HFFc6 (cell line): Measurements from ENCODE around the gene AUTS2. TPM values are rescaled to one million over a fixed set of nuclear protein-coding genes. Genes with fewer than 3 reads are reported as not detected.

Experiments
- DNase-seq: peaks from one replicate; pipeline ENCODE4 v3.0.0-alpha.2; 2018
- H3K27ac Mint-ChIP-seq: 2 replicates; pipeline ENCODE4 v1.8.0; 2020; ENCODE audit warnings: mild to moderate bottlenecking, mixed read lengths
- H3K27me3 Mint-ChIP-seq: 2 replicates; pipeline ENCODE4 v1.8.0; 2021; ENCODE audit warnings: mild to moderate bottlenecking, moderate library complexity, mixed read lengths; ENCODE audit not compliant: insufficient read depth
- H3K36me3 Mint-ChIP-seq: 2 replicates; pipeline ENCODE4 v1.8.0; 2021; ENCODE audit warnings: low read depth, mixed read lengths
- H3K4me1 Mint-ChIP-seq: 2 replicates; pipeline ENCODE4 v1.8.0; 2020; ENCODE audit warnings: low read depth, mixed read lengths
- H3K4me3 Mint-ChIP-seq: 2 replicates; pipeline ENCODE4 v1.8.0; 2020; ENCODE audit warnings: mild to moderate bottlenecking, moderate library complexity, mixed read lengths
- H3K9me3 Mint-ChIP-seq: 2 replicates; pipeline ENCODE4 v1.8.0; 2020; ENCODE audit warnings: mild to moderate bottlenecking, mixed read lengths
- total RNA-seq, 6 experiments: library from RNA; stranded (reverse); fragmentation: NEBNext Ultra II Directional; extraction: Animal tissue kit (Norgen Biotek cat#: 25700); gene quantifications; 2 replicates in 1 of 6; 3 replicates in 5 of 6; pipeline ENCODE4 v1.2.3, GENCODE V29; 2021
- TF ChIP-seq, protein P1 (sequence below): fragments of 200-600 bp; sonication (generic); IDR thresholded peaks from 2 replicates; pipeline ENCODE4 v1.5.0; 2021; ENCODE audit warnings: antibody characterized with exemption, mild to moderate bottlenecking

The AUTS2 gene
- total RNA-seq, 6 experiments from 2014 or later = 0.02 to 0.19 (median 0.16) TPM; not detected in 2

DNA sequence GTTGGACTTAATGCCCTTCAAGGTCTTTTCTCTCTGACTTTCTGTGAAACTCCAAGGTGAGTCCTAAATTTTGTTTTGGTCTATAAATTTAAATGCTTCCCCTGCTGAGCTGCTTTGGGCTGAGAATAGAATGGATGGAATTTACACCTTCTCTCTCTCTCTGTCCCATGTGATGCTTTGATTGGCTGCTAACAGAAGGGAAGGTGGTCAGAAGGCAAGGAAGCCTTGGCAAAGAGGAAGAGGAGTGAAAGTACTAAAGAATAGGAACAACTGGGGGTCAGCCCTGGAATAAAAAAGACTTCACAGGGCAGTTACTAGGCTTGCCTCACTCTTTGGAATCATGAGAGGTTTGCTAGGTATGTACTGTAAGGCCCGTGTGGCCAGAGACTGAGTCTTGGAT, 260.2 kb downstream of the AUTS2 start:
- Mint-ChIP-seq H3K36me3 (no peaks in the 10 kb centered on the region), H3K4me1 (no peaks in the 10 kb centered on the region), H3K27me3 (no peaks in the 10 kb centered on the region; the same call in 1 of the 2 replicates), H3K4me3 (no peak overlapping the region), H3K9me3 (peaks cover 43% of the 10 kb centered on the region), H3K27ac (no peak overlapping the region)
- no peak for DNase-seq
- TF ChIP-seq, protein P1, sequence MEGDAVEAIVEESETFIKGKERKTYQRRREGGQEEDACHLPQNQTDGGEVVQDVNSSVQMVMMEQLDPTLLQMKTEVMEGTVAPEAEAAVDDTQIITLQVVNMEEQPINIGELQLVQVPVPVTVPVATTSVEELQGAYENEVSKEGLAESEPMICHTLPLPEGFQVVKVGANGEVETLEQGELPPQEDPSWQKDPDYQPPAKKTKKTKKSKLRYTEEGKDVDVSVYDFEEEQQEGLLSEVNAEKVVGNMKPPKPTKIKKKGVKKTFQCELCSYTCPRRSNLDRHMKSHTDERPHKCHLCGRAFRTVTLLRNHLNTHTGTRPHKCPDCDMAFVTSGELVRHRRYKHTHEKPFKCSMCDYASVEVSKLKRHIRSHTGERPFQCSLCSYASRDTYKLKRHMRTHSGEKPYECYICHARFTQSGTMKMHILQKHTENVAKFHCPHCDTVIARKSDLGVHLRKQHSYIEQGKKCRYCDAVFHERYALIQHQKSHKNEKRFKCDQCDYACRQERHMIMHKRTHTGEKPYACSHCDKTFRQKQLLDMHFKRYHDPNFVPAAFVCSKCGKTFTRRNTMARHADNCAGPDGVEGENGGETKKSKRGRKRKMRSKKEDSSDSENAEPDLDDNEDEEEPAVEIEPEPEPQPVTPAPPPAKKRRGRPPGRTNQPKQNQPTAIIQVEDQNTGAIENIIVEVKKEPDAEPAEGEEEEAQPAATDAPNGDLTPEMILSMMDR = no peak

DNA sequence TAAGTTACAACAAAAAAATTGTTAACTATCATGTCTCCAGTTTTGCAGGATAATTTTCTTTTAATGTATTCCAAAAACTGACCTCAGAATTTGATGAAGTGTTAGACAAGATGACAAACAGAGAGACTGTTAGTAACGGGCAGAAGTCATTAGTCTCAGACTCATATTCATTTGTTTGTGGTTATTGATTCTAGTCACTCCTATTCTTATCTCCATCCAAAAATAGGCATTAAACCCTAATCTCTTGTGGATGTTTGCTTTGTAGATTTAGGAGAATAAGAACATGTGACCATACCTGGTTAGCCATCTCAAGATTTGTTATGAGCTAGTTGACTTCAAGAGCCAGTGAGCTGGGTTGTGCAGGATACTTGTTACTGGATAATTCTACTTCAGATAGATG, 261.1 kb downstream of the AUTS2 start:
- H3K27ac Mint-ChIP-seq = no peak overlapping the region
- H3K36me3 Mint-ChIP-seq = no peaks in the 10 kb centered on the region
- H3K27me3 Mint-ChIP-seq = no peaks in the 10 kb centered on the region; the same call in 1 of the 2 replicates
- TF ChIP-seq, protein P1 = no peak
- no peak overlapping the region for H3K4me3 Mint-ChIP-seq
- DNase-seq = no peak
- peaks cover 42% of the 10 kb centered on the region for H3K9me3 Mint-ChIP-seq
- H3K4me1 Mint-ChIP-seq = no peaks in the 10 kb centered on the region

DNA sequence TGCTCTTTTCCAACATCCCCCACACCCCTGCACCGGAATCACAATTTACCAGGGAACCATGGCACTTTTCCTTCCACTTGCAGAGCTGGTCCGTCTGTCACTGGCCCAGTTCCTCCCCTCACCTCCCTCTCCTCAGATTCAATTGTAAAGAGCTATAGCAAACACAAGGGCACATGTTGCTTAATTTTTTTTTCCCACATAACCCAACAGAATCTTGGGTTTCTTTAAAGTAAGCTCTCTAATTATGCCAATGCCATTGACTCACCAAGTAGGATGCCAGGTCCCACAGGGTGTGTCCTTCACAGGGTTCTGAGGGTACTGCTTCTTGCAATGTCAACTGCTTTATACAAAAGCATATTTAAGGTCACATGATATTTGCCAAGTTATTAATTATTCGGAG, 262.2 kb downstream of the AUTS2 start:
- H3K27ac Mint-ChIP-seq = no peak overlapping the region
- H3K36me3 Mint-ChIP-seq = no peaks in the 10 kb centered on the region
- no peak for DNase-seq
- H3K9me3 Mint-ChIP-seq = peaks cover 36% of the 10 kb centered on the region
- TF ChIP-seq, protein P1 = no peak
- no peak overlapping the region for H3K4me3 Mint-ChIP-seq
- H3K4me1 Mint-ChIP-seq = no peaks in the 10 kb centered on the region
- H3K27me3 Mint-ChIP-seq = no peaks in the 10 kb centered on the region; the same call in 1 of the 2 replicates

DNA sequence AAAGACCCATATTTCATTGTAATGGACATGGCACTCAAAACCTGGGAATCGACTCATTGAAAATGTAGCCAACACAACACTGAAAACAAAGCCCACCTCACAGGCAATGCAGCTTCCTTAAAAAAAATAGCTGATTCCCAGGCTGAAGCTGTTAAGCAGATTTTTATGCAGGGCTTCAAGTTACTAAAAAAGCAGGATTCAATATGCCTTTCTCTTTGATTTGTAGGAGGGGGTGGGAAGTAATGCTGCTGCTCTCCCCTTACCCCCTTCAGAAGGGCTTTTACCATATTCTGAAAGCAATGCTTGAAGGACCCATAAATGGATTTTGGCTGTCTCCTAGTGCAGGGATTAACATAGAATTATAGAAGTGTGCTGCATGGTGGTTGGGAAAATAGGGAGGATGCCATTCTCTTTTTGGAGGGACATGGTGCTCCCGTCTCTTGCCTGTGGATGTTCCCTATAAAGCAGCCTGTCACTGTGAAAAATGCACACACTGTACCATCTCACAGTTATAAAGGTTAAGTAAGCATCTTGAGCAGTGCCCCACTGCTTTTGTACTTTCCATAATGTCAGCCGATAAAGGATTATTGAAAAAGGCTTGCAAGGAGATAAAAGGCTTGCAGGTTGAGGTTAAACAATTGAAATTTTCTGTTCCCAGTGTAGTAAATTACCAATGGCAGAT, 262.8 kb downstream of the AUTS2 start:
- TF ChIP-seq, protein P1 = no peak
- Mint-ChIP-seq H3K4me3 (no peak overlapping the region), H3K36me3 (no peaks in the 10 kb centered on the region), H3K27ac (no peak overlapping the region), H3K9me3 (peaks cover 42% of the 10 kb centered on the region), H3K27me3 (no peaks in the 10 kb centered on the region; the same call in 1 of the 2 replicates), H3K4me1 (no peaks in the 10 kb centered on the region)
- no peak for DNase-seq

DNA sequence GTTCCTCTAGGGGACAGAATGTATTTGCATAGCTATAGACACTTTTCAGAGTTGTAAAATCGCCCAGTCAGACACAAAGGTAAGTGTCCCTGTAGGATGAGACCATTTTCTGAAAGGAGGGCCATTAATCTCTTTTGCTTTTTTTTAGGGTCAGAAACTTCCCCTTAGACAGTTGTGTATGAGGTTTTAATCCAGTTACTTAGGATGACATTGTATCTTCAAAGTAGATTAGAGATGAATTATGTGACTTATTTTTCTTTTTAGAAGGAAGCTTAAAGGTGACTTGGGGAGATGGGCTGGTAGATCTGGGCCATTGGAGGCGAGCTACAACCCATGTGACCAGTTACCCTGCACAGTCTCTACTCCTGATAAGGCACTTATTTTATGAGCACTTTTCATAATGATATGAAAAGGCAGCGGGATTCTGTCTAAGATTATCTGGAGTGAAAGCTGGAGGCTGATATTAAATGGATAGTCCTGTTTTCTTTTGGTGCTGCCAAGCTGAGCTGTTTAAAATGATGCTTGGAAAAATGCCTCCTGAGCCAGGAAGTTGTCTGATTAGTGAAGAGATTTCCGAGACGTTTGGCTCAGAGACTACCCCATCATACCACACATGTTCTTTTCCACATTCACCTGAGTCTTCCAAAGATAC, 264.3 kb downstream of the AUTS2 start:
- TF ChIP-seq, protein P1 = no peak
- Mint-ChIP-seq H3K27me3 (peaks cover 2% of the 10 kb centered on the region), H3K9me3 (peaks cover 34% of the 10 kb centered on the region), H3K36me3 (no peaks in the 10 kb centered on the region), H3K4me3 (no peak overlapping the region), H3K4me1 (no peaks in the 10 kb centered on the region), H3K27ac (no peak overlapping the region)
- no peak for DNase-seq
